Measurements from ENCODE around the gene KRTAP5-4.

Gene KRTAP5-4

DNA sequence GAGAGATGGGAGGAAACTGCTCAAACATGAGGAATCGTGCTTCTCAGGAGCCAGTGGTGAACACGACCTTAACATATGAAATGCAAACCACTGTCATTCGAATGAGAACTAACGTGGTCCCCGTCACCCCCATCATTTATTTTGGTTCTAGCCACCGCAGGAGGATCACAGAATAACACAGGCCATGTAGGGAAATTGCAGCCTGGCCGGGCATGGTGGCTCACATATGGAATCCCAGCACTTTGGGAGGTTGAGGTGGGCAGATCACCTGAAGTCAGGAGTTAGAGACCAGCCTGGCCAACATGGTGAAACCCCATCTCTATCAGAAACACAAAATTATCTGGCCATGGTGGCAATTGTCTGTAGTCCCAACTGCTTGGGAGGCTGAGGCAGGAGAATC is 34.7 kb upstream of the KRTAP5-4 start:
- DNase-seq (ENCODE audit: low spot score): no peak
- TF ChIP-seq, protein P1, sequence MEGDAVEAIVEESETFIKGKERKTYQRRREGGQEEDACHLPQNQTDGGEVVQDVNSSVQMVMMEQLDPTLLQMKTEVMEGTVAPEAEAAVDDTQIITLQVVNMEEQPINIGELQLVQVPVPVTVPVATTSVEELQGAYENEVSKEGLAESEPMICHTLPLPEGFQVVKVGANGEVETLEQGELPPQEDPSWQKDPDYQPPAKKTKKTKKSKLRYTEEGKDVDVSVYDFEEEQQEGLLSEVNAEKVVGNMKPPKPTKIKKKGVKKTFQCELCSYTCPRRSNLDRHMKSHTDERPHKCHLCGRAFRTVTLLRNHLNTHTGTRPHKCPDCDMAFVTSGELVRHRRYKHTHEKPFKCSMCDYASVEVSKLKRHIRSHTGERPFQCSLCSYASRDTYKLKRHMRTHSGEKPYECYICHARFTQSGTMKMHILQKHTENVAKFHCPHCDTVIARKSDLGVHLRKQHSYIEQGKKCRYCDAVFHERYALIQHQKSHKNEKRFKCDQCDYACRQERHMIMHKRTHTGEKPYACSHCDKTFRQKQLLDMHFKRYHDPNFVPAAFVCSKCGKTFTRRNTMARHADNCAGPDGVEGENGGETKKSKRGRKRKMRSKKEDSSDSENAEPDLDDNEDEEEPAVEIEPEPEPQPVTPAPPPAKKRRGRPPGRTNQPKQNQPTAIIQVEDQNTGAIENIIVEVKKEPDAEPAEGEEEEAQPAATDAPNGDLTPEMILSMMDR (IDR thresholded peaks at IDR 0.05; ENCODE audit: borderline replicate concordance, control extremely low read depth, extremely low read depth, insufficient read depth, missing control alignments): no peak
- in situ Hi-C loops (cut with MboI; ENCODE audit: low sequenced_read_pairs, unreplicated experiment): loop anchor here (25.0 kb wide), 1 partner anchor 506 kb away; the partner anchor contains the start of genes INS and TH

DNA sequence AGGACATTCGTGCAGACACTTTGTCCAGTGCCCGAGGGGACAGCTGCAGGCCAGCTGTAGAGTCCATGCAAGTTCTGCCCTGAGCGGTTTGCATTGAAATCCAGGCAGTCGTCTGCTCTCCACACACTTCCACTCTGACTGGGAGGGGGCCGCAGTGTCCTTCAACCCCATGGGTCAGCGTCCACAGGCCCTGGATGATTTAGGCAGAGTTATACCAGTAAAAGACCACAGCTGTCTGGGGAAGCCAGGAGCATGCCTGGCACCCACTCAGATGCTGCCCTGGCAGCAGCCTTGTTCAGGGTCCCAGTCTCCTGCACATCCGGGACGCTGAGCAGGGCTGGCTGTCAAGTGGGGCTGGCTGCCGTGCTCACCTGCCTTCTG is 34.1 kb upstream of the KRTAP5-4 start:
- in situ Hi-C loops (cut with MboI; ENCODE audit: low sequenced_read_pairs, unreplicated experiment): loop anchor here (25.0 kb wide), 1 partner anchor 506 kb away; the partner anchor contains the start of genes INS and TH
- DNase-seq (ENCODE audit: low spot score): no peak
- TF ChIP-seq, protein P1 (IDR thresholded peaks at IDR 0.05; ENCODE audit: borderline replicate concordance, control extremely low read depth, extremely low read depth, insufficient read depth, missing control alignments): no peak

DNA sequence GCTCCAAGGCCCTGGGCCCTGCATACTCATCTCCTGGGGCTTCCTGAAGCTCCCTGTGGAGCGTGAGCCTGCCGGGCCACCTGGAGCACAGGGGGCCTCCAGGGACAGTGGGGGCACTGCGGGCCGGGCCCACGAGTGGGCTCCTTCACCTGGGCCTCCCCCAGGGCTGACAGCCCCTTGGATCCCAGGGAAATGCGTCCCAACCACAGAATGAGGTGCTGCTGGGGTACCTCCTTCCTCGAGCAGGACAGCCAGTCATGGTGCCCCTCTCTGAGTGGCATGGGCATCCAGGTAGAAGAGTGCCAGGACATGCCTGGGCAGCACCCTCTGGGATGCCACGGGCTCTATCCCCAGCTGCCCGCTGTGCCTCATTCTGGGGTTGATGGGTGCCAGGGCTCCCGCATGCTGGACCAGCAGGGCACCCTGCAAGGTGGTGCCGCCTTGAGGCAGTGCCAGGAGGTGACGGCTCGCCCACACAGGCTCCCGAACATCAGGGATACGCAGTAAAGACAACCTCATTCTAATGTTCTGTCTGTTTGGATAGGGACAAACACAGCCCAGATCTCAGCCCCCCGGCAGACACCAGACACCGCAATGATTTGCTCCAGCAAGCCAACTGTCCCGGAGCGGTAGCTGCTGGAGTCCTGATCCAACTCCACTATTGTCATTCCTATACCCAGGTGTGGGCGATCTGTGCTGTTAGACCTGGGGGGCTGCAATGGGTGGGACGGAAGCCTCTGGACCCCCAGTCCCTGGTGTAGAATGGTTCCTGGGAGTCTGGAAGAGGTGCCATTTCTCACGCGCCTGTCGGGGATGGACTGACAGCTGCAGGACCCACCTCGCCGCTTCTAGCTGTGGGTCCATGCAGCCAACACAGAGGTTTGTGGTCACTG is 33.5 kb upstream of the KRTAP5-4 start:
- no peak for DNase-seq (ENCODE audit: low spot score)
- in situ Hi-C loops (cut with MboI; ENCODE audit: low sequenced_read_pairs, unreplicated experiment): loop anchor here (25.0 kb wide), 1 partner anchor 507 kb away; the partner anchor contains the start of genes INS and TH

DNA sequence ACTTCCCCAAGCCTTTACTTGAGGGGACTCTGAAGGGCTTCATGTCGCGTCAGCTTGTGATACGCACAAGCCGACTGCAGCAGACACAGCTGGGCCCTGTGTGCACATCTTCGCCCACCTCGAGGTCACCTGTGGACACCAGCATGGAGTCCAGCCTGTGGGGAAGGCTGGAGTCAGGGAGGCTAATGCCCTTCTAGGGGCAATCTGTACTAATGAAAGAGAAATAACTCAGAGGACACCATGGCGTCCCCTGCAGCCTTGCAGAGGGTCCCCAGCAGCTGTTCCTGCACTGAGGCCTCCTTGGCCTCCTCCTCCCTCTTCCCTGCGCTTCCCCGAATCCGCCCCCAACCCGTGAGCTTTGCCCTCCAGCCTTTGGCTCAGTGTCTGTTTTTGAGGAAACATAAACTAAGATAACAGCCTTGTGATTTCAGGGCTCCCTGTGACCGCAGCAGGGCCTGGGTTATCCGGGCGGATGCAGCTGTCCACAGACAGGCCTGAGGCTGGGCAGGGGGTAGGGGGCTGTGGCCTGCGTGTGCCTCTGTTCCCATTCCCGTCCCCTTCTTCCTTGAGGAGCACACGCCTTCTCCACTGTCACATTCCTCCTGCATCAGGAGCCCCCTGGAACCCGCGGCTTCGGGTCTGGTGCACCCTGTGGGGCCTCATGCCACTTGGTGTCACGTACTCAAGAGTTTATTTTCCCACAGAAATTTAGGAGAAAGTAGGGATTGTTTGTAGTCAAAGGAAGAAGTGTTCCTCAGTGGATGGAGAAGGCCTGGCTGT is 32.6 kb upstream of the KRTAP5-4 start:
- no peak for DNase-seq (ENCODE audit: low spot score)
- in situ Hi-C loops (cut with MboI; ENCODE audit: low sequenced_read_pairs, unreplicated experiment): loop anchor here (25.0 kb wide), 1 partner anchor 508 kb away; the partner anchor contains the start of genes INS and TH
- TF ChIP-seq, protein P1 (IDR thresholded peaks at IDR 0.05; ENCODE audit: borderline replicate concordance, control extremely low read depth, extremely low read depth, insufficient read depth, missing control alignments): no peak

More for the DNA sequence above, 33.5 kb upstream of the KRTAP5-4 start:
- TF ChIP-seq, protein P1 (IDR thresholded peaks at IDR 0.05; ENCODE audit: borderline replicate concordance, control extremely low read depth, extremely low read depth, insufficient read depth, missing control alignments): no peak

DNA sequence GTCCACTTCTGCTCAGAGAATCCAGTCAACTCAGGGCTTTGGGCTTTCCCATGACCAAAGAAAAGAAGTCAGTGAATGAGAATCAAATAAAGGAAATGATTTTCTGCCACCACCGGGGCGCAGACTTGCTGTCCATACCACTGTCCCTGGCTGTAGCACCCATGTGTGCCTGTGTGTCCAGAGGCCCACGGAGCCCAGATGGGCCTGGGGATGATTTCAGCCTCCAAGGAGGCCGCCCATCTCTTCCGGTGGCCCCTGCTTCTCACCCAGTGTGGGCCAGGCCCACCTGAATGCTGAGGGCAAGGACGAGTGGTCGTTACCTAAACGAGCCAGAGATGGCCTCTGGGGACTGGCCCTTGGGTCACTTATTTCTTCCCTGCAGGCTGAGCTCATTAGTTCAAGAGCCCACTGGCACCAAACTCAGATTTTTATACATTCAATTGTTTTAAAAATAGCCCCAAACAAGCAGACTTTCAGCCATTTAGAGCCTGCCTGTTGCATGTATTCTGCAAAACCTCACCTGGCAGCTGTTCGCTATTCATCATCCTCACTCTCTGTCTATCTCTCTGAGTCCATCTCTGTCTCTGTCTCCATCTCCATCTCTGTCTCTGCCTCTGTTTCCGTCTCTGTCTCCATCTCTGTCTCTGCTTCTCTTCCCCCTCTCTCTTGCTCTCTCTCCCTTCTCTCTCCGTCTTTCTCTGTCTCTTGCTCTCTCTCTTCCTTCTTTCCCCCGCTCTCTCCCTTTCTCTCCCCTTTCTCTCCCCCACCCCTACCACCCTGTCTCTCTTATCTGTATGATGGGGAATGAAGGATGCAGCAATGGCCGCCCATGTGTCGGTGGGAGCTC is 31.8 kb upstream of the KRTAP5-4 start:
- DNase-seq (ENCODE audit: low spot score): no peak
- in situ Hi-C loops (cut with MboI; ENCODE audit: low sequenced_read_pairs, unreplicated experiment): loop anchor here (25.0 kb wide), 1 partner anchor 509 kb away; the partner anchor contains the start of genes INS and TH
- TF ChIP-seq, protein P1 (IDR thresholded peaks at IDR 0.05; ENCODE audit: borderline replicate concordance, control extremely low read depth, extremely low read depth, insufficient read depth, missing control alignments): no peak

Data from GM13976 (cell line).